HCT116 (cell line): Measurements from ENCODE around the gene IRF4.

Experiments used
- CTCF ChIP-seq, 3 experiments: fragments of 200-600 bp in 1 of 3; sonication (generic) in 1 of 3; IDR thresholded peaks in 2 of 3; conservative IDR thresholded peaks in 1 of 3; 2 replicates each; pipeline ENCODE4 v1.5.1; 2012 to 2017; ENCODE audit warnings: low read depth in 2 of 3, low read length in 2 of 3, antibody characterized with exemption in 1 of 3, borderline replicate concordance in 1 of 3, control low read depth in 1 of 3, mild to moderate bottlenecking in 1 of 3, mixed read lengths in 1 of 3, mixed run types in 1 of 3, moderate library complexity in 1 of 3; ENCODE audit not compliant: insufficient read depth in 1 of 3
- EZH2 ChIP-seq: fragments of 200-600 bp; sonication (generic); IDR thresholded peaks from 2 replicates; pipeline ENCODE4 v1.6.1; 2017; ENCODE audit warnings: antibody characterized with exemption, mixed run types
- REST ChIP-seq: IDR thresholded peaks from 2 replicates; pipeline ENCODE4 v1.6.1; 2012; ENCODE audit warnings: low read depth
- TCF7L2 ChIP-seq: IDR thresholded peaks from 2 replicates; pipeline ENCODE4 v1.7.0; 2011; ENCODE audit warnings: borderline replicate concordance, inconsistent platforms; ENCODE audit not compliant: insufficient read depth, insufficient read length; ENCODE audit errors: extremely low read depth
- YY1 ChIP-seq: IDR thresholded peaks from 2 replicates; pipeline ENCODE4 v1.6.1; 2011; ENCODE audit warnings: low read length, low read depth, moderate library complexity, mild to moderate bottlenecking; ENCODE audit not compliant: insufficient replicate concordance; ENCODE audit errors: extremely low read depth
- ZNF274 ChIP-seq: fragments of 200-500 bp; sonication (Bioruptor generic); IDR thresholded peaks from 2 replicates; pipeline ENCODE4 v1.6.1; 2014; ENCODE audit warnings: mild to moderate bottlenecking, low read depth, low read length, inconsistent platforms

DNA sequence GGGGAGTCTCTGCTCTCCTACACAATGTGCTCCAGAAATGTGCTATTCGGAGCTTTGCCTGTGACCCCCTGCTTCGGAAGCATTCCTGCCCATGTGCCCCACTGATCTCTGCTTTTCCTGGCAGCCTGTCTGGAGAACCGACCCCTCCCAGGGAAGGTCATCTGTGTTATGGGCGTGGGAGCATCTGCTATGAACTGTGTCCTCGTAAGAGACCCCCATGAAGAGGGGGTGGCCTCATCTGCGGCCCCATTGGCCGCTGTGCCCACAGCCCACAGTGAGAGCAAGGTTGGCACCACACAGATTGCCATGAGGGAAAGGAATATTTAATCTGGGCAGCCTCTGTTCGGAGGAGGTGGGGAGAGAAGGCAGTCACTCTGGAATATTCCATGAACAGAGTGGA, 32.7 kb upstream of the IRF4 start:
- TF ChIP-seq TCF7L2 = no peak
- no peak for TF ChIP-seq YY1
- no peak for TF ChIP-seq CTCF (IDR thresholded peaks at IDR 0.05 in 2 of 3, conservative IDR thresholded peaks at IDR 0.05 in 1 of 3; ENCODE audit: borderline replicate concordance in 1 of 3, insufficient read depth in 1 of 3, low read depth in 2 of 3, low read length in 2 of 3)
- TF ChIP-seq EZH2 = no peak
- no peak for TF ChIP-seq REST
- no peak for TF ChIP-seq ZNF274
